Measurements from ENCODE around the gene SMIM35. TPM values are rescaled to one million over a fixed set of nuclear protein-coding genes. Genes with fewer than 3 reads are reported as not detected.

SMIM35 gene
- polyA plus RNA-seq, 1 of the 3 experiments (the other 2 are of a cell fraction): not detected

DNA sequence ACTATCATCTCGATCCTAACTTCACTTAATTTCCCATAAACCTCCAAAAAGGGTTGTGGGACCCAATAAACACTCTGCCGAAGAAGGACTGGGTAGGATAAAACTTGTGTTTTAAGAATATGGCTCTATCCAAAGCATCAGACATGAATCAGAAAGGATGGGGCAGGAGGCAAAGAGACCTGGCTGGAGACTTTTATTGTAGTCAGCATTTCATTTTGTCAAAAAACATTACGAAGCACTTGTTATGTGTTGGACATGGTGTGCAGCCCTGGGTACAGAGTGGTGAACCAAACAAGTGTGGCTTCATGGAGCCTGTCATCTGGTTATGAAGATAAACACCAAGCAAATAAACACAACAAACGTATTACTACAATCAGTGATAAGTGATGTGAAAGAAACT is 83.3 kb downstream of the SMIM35 start (continued):
- TF ChIP-seq, protein P1, sequence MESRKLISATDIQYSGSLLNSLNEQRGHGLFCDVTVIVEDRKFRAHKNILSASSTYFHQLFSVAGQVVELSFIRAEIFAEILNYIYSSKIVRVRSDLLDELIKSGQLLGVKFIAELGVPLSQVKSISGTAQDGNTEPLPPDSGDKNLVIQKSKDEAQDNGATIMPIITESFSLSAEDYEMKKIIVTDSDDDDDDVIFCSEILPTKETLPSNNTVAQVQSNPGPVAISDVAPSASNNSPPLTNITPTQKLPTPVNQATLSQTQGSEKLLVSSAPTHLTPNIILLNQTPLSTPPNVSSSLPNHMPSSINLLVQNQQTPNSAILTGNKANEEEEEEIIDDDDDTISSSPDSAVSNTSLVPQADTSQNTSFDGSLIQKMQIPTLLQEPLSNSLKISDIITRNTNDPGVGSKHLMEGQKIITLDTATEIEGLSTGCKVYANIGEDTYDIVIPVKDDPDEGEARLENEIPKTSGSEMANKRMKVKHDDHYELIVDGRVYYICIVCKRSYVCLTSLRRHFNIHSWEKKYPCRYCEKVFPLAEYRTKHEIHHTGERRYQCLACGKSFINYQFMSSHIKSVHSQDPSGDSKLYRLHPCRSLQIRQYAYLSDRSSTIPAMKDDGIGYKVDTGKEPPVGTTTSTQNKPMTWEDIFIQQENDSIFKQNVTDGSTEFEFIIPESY (IDR thresholded peaks at IDR 0.05; ENCODE audit: borderline replicate concordance, low read depth): no peak

DNA sequence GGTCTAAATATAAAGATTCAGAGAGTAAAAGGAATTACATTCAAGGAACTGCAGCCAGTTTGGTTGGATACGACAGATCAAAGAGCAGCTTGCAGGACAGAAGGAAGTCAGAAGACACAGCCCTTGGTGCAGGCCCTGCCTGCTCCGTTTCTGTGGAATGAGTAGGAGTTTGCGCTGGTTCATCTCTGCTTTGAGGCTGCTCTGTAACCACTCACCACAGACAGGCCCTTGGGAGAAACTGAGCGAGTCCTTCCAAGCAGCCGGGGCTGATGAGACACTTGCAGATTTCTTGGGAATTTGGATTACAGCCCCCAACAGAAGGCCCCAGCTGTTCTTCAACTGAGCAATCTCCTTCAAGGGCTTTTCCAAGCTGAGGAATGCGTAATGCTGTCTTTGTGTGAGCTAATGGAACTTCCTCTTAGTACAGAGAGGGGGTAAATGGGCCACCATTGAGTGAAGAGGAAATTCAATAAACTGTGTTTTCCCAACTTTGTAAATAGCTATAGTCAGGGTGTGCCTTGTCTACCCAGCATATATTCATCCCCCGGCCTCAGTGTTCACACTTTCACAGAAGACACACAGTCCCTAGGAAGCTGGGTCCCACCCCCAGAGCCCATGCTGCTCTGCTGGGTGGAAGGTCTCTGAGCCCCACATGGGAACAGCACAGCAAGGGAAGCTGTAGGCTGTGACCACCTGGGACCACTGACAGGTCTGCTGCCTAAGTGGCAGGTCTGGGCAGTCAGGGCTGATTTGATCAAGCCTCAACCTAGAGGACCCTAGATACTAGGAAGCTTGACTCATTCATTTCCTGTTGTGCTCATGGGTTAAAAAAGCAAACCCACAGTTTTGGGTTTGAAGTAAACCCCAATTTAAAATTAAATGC is 84.0 kb downstream of the SMIM35 start:
- TF ChIP-seq GABPA (IDR thresholded peaks at IDR 0.05; ENCODE audit: low read depth): no peak
- no peak for TF ChIP-seq EZH2phosphoT487 (IDR thresholded peaks at IDR 0.05; ENCODE audit: borderline replicate concordance, low read depth)
- Histone ChIP-seq H3K9me3 (no peaks in the 10 kb centered on the region), H3K4me1 (ENCODE audit: control insufficient read depth in 1 of 2, insufficient read depth in 2 of 2, low read depth in 1 of 2, low read length in 1 of 2) (no peaks in the 10 kb centered on the region), H3K36me3 (replicated peaks in 1 of 2; ENCODE audit: control insufficient read depth in 1 of 2, insufficient read depth in 2 of 2, low read length in 1 of 2) (no peaks in the 10 kb centered on the region), H2AFZ (ENCODE audit: low read depth) (no peak overlapping the region), H3F3A (replicated peaks; ENCODE audit: insufficient read depth) (no peaks in the 10 kb centered on the region), H3K4me3 (ENCODE audit: low read depth in 2 of 2, low read length in 1 of 2) (no peak overlapping the region), H3K9me2 (no peaks in the 10 kb centered on the region), H3K4me2 (no peak overlapping the region), H3K27me3 (ENCODE audit: insufficient read depth) (no peaks in the 10 kb centered on the region), H4K20me1 (ENCODE audit: insufficient read depth) (no peaks in the 10 kb centered on the region), H3K79me2 (ENCODE audit: insufficient read depth) (no peaks in the 10 kb centered on the region), H3K9ac (no peak overlapping the region), H3K27ac (ENCODE audit: low read depth in 2 of 2, low read length in 1 of 2) (no peak overlapping the region)
- ChIA-PET POLR2A (no interaction called here), CTCF (no interaction called here)
- no peak for DNase-seq
- 47% methylated on average over 6 of the region's 7 CpGs for WGBS (ENCODE audit: low lambda C conversion rate)

- Histone ChIP-seq H3K9ac (no peak overlapping the region), H3K9me3 (no peaks in the 10 kb centered on the region), H3K4me2 (no peak overlapping the region), H2AFZ (ENCODE audit: low read depth) (no peak overlapping the region), H3K36me3 (replicated peaks in 1 of 2; ENCODE audit: control insufficient read depth in 1 of 2, insufficient read depth in 2 of 2, low read length in 1 of 2) (no peaks in the 10 kb centered on the region), H3F3A (replicated peaks; ENCODE audit: insufficient read depth) (no peaks in the 10 kb centered on the region), H3K4me3 (ENCODE audit: low read depth in 2 of 2, low read length in 1 of 2) (no peak overlapping the region), H3K27me3 (ENCODE audit: insufficient read depth) (no peaks in the 10 kb centered on the region), H4K20me1 (ENCODE audit: insufficient read depth) (no peaks in the 10 kb centered on the region), H3K79me2 (ENCODE audit: insufficient read depth) (no peaks in the 10 kb centered on the region), H3K9me2 (no peaks in the 10 kb centered on the region), H3K4me1 (ENCODE audit: control insufficient read depth in 1 of 2, insufficient read depth in 2 of 2, low read depth in 1 of 2, low read length in 1 of 2) (no peaks in the 10 kb centered on the region), H3K27ac (ENCODE audit: low read depth in 2 of 2, low read length in 1 of 2) (no peak overlapping the region)
- CTCF ChIA-PET: interaction anchor here (1.4 to 1.6 kb wide), 2 partner anchors 51 to 55 kb away, joined by 4 to 8 read pairs; no protein-coding TSS in a partner anchor
- POLR2A ChIA-PET: no interaction called here
- 54% methylated on average over 5 of the region's 6 CpGs for whole genome bisulfite sequencing (ENCODE audit: low lambda C conversion rate)
- DNase-seq: no peak
- no peak for TF ChIP-seq CHD2 (IDR thresholded peaks at IDR 0.05; ENCODE audit: low read length, partially characterized antibody)
- TF ChIP-seq FOXJ3 (CRISPR knock-in tag; IDR thresholded peaks at IDR 0.05): no peak
- no peak for TF ChIP-seq TCF12 (IDR thresholded peaks at IDR 0.05)
- TF ChIP-seq EP300 (IDR thresholded peaks at IDR 0.05; ENCODE audit: borderline replicate concordance in 1 of 2, low read depth in 1 of 2, low read length in 1 of 2): no peak
- TF ChIP-seq, protein P2, sequence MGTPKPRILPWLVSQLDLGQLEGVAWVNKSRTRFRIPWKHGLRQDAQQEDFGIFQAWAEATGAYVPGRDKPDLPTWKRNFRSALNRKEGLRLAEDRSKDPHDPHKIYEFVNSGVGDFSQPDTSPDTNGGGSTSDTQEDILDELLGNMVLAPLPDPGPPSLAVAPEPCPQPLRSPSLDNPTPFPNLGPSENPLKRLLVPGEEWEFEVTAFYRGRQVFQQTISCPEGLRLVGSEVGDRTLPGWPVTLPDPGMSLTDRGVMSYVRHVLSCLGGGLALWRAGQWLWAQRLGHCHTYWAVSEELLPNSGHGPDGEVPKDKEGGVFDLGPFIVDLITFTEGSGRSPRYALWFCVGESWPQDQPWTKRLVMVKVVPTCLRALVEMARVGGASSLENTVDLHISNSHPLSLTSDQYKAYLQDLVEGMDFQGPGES (IDR thresholded peaks at IDR 0.05; ENCODE audit: low read depth, low read length): no peak
- no peak for TF ChIP-seq EZH2phosphoT487 (IDR thresholded peaks at IDR 0.05; ENCODE audit: borderline replicate concordance, low read depth)
- TF ChIP-seq USF2 (IDR thresholded peaks at IDR 0.05; ENCODE audit: borderline replicate concordance, low read depth, low read length): no peak
- TF ChIP-seq, protein P3, sequence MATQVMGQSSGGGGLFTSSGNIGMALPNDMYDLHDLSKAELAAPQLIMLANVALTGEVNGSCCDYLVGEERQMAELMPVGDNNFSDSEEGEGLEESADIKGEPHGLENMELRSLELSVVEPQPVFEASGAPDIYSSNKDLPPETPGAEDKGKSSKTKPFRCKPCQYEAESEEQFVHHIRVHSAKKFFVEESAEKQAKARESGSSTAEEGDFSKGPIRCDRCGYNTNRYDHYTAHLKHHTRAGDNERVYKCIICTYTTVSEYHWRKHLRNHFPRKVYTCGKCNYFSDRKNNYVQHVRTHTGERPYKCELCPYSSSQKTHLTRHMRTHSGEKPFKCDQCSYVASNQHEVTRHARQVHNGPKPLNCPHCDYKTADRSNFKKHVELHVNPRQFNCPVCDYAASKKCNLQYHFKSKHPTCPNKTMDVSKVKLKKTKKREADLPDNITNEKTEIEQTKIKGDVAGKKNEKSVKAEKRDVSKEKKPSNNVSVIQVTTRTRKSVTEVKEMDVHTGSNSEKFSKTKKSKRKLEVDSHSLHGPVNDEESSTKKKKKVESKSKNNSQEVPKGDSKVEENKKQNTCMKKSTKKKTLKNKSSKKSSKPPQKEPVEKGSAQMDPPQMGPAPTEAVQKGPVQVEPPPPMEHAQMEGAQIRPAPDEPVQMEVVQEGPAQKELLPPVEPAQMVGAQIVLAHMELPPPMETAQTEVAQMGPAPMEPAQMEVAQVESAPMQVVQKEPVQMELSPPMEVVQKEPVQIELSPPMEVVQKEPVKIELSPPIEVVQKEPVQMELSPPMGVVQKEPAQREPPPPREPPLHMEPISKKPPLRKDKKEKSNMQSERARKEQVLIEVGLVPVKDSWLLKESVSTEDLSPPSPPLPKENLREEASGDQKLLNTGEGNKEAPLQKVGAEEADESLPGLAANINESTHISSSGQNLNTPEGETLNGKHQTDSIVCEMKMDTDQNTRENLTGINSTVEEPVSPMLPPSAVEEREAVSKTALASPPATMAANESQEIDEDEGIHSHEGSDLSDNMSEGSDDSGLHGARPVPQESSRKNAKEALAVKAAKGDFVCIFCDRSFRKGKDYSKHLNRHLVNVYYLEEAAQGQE (IDR thresholded peaks at IDR 0.05; ENCODE audit: low read depth, low read length): no peak
- TF ChIP-seq SIN3A (IDR thresholded peaks at IDR 0.05; ENCODE audit: borderline replicate concordance, low read depth, low read length): no peak
- TF ChIP-seq, protein P4, sequence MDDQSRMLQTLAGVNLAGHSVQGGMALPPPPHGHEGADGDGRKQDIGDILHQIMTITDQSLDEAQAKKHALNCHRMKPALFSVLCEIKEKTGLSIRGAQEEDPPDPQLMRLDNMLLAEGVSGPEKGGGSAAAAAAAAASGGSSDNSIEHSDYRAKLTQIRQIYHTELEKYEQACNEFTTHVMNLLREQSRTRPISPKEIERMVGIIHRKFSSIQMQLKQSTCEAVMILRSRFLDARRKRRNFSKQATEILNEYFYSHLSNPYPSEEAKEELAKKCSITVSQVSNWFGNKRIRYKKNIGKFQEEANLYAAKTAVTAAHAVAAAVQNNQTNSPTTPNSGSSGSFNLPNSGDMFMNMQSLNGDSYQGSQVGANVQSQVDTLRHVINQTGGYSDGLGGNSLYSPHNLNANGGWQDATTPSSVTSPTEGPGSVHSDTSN (IDR thresholded peaks at IDR 0.05): no peak
Observed at GRCh38 chr11:118002010-118002540, 84.7 kb downstream of the SMIM35 start.

All from SK-N-SH (cell line).